Left renal cortex interstitium (tissue), 4 donors: ENCODE measurements around the gene S100A14. TPM values are rescaled to one million over a fixed set of nuclear protein-coding genes. Genes with fewer than 3 reads are reported as not detected.
"Not testable (repeated sequence)": the region's sequence is repeated elsewhere in the genome, so short reads cannot be mapped to it uniquely, and the experiment has no call there.

Source experiments
- DNase-seq, 4 donors: peaks; one replicate each; pipeline ENCODE4 v3.0.0-alpha.2; 2013; ENCODE audit warnings: low read depth in 4 of 4, low spot score in 2 of 4, missing footprints in 1 of 4
- polyA plus RNA-seq, 4 donors: library from polyadenylated mRNA; unstranded; fragments of 120-200 nt; gene quantifications; one replicate each; pipeline ENCODE4 v1.2.1, GENCODE V29; 2013; ENCODE audit not compliant: insufficient read length in 4 of 4

S100A14 gene
- polyA plus RNA-seq, 4 donors: 16.6 to 27.0 (median 22.6) TPM

DNA sequence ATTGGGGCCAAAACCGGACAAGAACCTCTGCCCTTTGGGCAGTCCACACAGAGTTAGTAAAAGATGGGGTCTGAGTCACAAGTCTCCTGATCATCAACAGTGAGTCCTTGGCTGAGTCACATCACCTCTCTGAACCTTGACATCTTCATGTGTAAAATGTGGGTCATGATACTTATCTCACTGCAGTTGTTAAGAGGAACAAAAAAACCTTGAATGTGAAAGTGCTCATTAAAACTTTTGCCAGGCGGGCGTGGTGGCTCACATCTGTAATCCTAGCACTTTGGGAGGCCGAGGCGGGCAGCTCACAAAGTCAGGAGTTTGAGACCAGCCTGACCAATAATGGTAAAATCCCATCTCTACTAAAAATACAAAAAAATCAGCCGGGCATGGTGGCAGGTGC lies 18.9 kb downstream of the S100A14 start:
- no peak for DNase-seq

DNA sequence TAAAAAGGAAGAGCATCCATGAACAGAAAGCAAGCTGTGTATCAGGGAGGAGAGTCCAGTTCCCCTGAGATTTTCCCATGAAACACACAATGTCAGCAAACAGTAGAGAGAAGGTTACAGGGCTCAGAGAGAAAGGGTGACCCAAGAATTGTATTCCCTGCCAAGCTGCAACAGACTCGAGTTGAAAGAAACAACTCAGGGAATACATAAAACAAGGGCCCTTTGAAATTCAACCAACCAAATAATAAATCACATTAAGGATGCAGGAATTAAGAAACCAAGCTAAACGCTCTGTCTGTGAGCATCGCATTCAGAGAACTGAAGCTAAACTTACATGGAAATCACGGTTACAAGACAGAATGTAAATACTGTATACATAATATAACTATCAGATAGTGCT lies 23.4 kb downstream of the S100A14 start:
- DNase-seq: no peak

DNA sequence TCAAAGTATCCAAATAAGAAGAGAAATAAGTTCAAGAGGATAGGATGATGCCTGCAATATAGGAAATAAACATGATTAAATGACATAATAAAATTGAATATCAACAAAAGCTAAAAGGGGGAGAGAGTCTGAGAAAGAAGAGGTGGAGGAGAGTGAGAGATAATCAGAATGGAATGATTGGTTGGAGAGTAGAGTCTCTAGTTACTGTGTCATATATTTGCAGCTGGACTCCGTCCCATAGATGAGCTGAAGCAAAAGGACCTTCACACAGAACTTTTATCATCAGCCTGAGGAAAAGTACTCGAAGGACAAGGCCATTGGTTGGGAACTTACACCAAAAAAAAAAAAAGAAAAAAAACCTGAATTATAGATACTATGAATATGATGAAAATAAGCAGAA lies 27.6 kb downstream of the S100A14 start:
- no peak for DNase-seq

DNA sequence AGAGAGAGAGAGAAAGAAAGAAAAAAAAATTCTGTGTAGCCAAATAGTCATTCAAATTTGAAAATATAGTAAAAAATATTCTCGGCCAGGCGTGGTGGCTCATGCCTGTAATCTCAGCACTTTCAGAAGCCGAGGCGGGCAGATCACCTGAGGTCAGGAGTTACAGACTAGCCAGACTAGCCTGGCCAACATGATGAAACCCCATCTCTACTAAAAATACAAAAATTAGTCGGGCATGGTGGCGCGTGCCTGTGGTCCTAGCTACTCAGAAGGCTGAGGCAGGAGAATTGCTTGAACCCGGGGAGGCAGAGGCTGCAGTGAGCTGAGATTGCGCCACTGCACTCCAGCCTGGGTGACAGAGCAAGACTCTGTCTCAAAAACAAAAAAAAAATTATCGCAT lies 28.1 kb downstream of the S100A14 start:
- DNase-seq: not testable (repeated sequence)

DNA sequence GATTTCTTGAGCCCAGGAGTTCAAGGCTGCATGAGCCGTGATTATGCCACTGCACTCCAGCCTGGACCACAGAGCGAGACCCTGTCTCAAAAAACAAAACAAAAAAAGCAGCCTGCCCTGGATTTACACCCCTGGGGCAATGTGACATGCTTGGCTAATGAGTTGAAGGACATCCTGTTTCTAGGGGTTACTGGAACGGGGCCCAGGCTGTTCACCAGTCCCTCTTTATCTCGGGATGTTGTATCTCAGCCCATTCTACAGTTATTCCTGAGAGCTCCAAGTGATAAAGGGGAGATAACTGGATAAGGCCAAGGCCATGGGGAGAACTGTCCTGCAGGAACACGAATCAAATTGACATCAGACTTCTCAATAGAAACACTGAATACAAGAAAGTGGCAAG lies 28.8 kb downstream of the S100A14 start:
- no peak for DNase-seq

DNA sequence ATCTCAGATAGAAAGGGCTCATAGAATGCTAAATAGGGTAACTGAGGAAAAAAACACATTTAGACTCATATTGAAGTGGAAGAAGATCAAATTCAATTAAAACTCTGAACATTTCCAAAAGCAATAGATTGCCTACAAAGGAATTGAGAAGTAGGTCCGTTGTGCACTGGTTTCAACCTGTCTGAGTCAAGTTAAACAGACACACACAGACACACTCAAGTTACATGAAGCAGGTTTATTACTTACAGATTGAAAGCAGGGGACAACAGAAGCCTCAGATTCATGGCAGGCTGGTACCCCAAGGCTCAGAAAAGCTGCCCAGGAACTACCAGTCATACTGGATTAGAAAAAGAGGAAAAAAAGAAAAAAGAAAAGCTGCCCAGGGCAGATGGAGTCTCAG lies 29.8 kb downstream of the S100A14 start:
- DNase-seq: no peak

DNA sequence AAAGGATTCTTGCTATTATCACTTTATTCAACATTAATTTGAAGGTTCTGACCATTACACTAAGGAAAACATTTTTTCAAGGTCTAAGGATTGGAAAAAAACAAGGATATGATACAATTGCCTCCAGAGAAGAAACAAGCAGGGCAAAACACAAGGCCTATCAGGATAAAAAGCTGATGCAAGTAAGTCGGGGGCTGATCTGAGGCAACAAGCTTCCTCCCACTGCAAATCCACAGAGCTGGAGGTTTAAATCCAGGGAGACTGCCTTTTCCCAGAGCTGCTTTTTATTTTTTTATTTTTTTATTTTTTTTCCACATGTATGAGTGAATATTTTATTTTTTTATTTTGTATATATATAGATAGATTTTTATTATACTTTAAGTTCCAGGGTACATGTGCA lies 31.1 kb downstream of the S100A14 start:
- DNase-seq: no peak

DNA sequence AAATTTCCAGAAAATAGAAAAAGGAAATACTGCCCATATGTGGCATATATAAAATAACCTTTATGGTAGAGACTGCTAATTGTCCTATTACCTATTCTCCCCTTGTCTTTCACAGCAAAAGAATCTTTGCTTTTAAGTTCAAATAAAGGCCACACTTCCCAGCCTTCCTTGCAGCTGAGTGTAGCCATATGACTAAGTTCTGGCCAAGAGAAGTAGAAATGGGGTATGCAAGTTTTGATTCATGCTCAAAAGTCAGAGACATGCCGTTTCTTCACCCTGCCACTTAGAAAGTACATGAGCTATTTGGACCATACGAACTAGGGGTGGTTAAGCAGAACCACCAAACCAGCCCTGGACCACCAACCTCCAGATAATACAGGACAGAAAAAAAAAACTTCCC lies 32.1 kb downstream of the S100A14 start:
- no peak for DNase-seq

DNA sequence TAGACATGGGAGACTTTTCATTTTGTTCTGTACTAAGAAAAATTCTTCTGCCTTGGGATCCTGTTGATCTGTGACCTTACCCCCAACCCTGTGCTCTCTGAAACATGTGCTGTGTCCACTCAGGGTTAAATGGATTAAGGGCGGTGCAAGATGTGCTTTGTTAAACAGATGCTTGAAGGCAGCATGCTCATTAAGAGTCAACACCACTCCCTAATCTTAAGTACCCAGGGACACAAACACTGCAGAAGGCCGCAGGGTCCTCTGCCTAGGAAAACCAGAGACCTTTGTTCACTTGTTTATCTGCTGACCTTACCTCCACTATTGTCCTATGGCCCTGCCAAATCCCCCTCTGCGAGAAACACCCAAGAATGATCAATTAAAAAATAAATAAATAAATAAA lies 32.6 kb downstream of the S100A14 start:
- not testable (repeated sequence) for DNase-seq

DNA sequence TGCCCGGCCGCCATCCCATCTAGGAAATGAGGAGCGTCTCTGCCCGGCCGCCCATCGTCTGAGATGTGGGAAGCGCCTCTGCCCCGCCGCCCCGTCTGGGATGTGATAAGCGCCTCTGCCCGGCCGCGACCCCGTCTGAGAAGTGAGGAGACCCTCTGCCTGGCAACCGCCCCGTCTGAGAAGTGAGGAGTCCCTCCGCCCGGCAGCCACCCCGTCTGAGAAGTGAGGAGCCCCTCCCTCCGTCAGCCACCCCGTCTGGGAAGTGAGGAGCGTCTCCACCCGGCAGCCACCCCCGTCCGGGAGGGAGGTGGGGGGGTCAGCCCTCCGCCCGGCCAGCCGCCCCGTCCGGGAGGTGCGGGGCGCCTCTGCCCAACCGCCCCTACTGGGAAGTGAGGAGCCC lies 33.3 kb downstream of the S100A14 start:
- DNase-seq: not testable (repeated sequence)

DNA sequence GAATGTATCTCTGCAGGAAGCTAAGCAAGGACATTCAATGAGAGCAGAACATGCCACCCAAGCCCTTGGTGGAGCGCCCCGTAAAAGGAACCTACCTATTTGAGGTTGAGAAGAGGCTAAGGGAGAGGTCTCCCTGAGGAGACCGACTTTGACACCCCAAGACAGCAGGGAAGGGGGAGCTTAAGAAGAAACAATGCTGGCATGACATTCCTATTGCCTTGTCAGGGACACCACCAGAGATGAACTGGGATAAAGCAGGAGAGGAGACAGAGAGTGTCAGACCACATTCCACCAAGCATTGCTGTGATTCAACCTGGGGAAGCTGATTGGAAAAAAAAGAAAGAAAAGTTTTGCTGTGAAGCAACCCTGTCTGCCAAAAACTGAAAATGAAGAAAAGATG lies 37.2 kb downstream of the S100A14 start:
- no peak for DNase-seq

DNA sequence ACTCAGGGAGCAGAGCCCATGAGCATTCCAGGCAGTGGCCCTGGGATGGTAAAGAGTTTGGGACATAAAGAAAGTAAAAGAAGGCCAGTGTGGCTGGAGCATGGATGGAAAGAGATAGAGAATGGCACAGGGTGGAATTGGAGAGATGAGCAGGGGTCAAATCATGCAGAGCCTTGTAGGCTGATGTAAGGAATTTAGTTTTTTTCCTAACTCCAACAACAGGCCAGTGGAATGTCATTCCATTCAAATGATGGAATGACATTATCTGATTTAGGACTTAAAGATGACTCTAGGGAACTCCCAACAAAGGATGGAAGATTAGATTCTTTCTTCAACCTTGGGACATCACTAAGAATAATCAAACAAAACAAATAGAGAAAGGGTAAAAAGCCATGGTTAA lies 37.6 kb downstream of the S100A14 start:
- no peak for DNase-seq

DNA sequence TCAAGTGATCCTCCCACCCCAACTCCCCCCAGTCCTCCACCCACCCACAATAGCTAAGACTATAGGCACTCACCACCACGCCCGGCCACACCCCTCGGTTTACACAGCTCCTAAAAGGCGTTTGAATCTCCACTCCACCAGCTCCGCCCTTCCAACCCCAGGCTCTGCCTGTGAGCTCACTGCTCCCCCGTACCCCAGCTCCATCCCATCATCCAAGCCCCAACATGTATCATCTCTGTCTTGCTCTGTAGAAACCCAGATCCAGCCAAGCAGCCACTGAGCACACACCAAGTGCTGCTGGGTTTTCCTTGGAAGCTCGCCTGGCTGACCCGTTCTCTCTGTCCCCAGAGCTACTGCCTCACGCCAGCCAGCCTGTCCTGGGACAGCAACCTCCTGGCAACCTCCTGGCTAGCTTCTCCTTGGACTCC lies 38.5 kb downstream of the S100A14 start:
- DNase-seq: no peak

DNA sequence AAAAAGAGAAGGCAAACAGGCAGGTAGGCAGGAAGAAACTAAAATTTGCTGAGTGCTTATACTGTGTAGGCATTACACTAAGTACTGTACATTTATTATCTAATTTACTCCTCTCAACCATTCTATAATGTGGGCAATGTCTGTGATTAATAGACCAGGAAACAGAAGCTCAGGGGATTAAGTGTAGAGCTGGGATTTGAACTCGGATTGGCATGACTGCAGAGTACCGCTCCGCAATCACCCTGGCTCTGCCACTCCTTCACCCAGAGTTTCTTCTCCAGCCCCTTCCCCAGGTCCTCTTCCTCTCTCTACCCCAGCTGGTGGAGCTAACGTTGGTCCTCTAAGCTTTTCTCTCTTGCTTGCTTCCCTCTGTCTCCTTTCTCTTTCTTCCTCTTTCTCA lies 39.0 kb downstream of the S100A14 start:
- no peak for DNase-seq

DNA sequence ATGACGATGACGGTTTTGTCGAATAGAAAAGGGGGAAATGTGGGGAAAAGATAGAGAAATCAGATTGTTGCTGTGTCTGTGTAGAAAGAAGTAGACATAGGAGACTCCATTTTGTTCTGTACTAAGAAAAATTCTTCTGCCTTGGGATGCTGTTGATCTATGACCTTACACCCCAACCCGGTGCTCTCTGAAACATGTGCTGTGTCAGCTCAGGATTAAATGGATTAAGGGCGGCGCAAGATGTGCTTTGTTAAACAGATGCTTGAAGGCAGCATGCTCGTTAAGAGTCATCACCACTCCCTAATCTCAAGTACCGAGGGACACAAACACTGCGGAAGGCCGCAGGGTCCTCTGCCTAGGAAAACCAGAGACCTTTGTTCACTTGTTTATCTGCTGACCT lies 40.6 kb downstream of the S100A14 start:
- not testable (repeated sequence) for DNase-seq

DNA sequence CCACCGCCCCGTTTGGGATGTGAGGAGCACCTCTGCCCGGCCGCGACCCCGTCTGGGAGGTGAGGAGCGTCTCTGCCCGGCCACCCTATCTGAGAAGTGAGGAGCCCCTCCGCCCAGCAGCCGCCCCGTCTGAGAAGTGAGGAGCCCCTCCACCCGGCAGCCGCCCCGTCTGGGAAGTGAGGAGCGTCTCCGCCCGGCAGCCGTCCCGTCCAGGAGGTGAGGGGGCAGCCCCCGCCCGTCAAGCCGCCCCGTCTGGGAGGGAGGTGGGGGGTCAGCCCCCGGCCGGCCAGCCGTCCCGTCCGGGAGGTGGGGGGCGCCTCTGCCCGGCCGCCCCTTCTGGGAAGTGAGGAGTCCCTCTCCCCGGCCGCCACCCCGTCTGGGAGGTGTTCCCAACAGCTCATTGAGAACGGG lies 41.0 kb downstream of the S100A14 start:
- DNase-seq: not testable (repeated sequence)

DNA sequence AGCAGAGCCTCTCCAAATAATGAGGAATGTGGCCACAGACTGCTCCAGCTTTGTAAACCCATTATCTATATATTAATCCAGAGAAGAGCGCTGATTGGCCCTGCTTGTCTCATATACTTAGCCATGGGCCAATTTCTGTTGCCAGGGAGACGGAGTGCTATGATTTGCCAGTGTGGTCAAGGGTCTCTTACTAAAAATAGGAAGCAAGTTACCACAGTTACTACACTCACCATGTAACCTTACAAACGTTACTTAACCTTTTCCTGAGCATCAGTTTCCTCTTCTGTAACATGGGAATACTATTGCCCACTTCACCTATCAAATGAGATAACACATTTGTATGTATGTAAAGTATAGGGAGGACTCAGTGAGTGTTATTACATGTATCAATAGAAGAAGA lies 42.8 kb downstream of the S100A14 start:
- DNase-seq: no peak

DNA sequence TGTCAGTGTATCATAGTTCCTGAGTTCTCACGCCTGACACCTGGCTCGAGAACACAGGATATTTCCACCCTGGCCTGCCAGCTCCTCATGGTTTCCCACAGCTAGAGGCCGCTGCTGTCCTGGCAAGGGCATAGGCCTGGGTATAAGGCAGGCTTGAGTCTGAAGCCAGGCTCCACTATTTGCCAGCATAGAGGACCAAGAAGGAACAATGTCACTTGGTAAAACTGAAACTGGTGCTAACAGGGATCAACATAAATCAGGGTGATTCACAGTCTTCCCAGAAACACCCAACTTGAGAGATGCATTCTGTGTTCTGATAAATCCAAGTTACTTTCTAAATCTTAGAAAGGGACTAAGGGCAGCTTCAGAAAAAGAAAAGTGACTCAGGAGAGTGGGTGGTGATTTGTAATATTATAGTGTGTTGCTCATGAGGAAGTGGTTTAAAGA lies 43.5 kb downstream of the S100A14 start:
- DNase-seq: no peak

DNA sequence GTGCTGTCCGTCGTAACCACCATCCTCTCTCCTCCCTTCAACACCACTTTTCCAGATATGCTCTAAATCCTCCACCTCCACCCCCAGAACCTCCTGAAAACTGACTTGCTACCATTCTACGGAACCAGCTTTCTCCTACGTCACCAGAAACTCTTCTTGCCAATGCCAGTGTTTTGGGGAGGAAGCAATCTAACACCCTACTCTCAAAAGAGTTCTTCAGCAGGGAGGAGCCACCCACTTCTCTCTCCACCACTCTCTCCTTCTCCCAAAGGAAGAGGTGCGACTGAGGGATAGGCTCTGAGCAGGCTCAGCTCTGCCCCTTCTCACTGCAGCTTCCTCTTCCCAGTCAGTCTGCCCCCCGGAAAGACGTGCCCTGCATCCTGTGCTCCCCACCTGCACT lies 44.4 kb downstream of the S100A14 start:
- DNase-seq: no peak

DNA sequence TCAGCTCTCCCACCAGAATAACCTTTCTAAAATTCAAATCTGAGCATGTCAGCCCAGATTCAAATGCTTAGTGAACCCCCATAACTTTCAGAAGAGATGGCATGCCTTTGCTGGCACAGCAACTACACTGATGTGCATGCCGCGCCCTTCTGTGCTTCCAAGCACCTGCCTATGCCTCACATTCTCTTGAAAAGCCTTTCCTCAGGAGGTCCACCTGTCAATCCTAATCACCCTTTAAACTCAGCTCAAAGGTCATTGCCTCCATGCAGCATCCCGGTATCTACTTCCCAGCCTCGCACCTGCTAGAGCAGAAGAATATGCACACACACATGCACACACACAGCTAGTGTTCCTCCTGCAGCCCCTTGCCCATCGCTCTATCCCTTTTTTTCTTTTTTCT lies 45.3 kb downstream of the S100A14 start:
- DNase-seq: no peak

DNA sequence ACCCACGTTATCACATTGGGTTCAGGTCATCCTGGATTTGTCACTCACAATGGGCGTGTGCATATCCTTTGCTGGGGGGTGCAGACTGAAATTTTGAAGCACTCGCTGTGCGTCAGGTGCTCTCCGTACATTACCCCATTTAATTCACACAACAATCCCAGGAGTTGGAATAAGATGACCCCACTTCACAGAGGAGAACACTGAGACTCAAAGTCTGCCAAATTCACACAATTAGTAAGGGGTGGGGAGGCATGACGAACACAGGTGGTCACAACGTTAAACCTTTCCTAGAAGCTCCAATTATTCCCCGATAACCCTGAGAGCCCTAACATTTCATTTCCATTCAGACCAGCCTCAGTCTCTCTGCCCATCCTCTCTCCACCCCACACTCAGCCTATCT lies 46.7 kb downstream of the S100A14 start:
- no peak for DNase-seq

DNA sequence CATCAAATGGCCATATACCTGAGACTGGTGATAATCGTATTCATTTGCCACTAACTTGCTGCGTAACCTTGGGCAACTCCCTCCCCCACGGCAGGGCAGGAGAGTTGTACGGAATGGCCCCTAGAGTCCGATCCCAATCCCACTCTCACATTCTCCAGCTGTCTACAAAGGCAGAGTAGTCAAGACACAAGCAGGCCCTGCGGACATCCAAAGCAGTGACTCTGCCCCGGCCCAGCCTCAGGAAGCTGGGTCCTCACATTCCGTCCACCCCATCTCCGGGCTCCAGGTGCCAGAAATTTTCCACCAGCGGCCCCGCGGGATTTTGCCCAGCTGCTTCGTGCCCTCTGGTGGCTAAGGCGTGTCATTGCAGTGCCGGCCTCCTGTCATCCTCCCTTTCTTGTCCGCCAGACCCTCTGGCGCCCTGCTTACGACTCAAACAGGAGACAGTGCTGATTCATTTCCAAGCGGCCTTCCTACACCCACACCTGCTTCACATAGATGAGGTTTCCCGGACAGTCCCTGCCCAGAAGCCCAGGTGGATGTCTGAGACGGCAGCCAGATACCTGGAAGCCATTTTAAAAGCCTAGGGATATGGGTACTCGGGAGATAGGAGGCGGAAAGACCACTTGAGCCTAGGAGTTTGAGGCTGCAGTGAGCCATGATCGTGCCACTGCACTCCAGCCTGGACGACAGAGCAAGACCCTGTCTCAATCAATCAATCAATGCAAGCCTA lies 47.6 kb downstream of the S100A14 start:
- peak in 3 of 4 donors; percentile 69 to 86 (median 82) for DNase-seq
